SK-N-SH (cell line): ENCODE results near the gene PARD3. TPM values are rescaled to one million over a fixed set of nuclear protein-coding genes. Genes with fewer than 3 reads are reported as not detected.

Source experiments
- CTCF ChIA-PET: fragments of 300-600, 350-600 bp; formaldehyde crosslinking; extraction: SDS; loops from one replicate; lab custom pipeline; 2021; lab: Yijun Ruan, JAX
- POLR2A ChIA-PET: fragments of 350-600 bp; sonication (Branson Sonifier 250); formaldehyde crosslinking; extraction: SDS; loops from one replicate; lab custom pipeline; 2020; ENCODE audit warnings: antibody characterized with exemption, inconsistent platforms; lab: Yijun Ruan, JAX
- DNase-seq: peaks from one replicate; pipeline ENCODE4 v3.0.0; 2012
- H2AFZ ChIP-seq: fragments of 200-600 bp; sonication (generic); 2 replicates; pipeline ENCODE4 v1.8.1; 2016; ENCODE audit warnings: antibody characterized with exemption, mild to moderate bottlenecking, low read depth
- H3F3A ChIP-seq: fragments of 200-600 bp; sonication (generic); replicated peaks from 2 replicates; pipeline ENCODE3; 2016; ENCODE audit warnings: antibody characterized with exemption, mild to moderate bottlenecking; ENCODE audit not compliant: insufficient read depth
- H3K27ac ChIP-seq, 2 experiments: fragments of 200-500 bp in 1 of 2; fragments of 200-600 bp in 1 of 2; sonication (Bioruptor generic) in 1 of 2; sonication (generic), shearing (Covaris generic) in 1 of 2; 2 replicates each; pipeline versions ENCODE4 v1.5.1 to v1.6.1; 2014 to 2016; ENCODE audit warnings: low read depth in 2 of 2, inconsistent platforms in 1 of 2, low read length in 1 of 2, mild to moderate bottlenecking in 1 of 2, mixed read lengths in 1 of 2
- H3K27me3 ChIP-seq: fragments of 200-600 bp; sonication (generic), shearing (Covaris generic); 2 replicates; pipeline ENCODE4 v1.6.1; 2016; ENCODE audit warnings: mixed run types; ENCODE audit not compliant: insufficient read depth
- H3K36me3 ChIP-seq, 2 experiments: fragments of 200-500 bp in 1 of 2; fragments of 200-600 bp in 1 of 2; sonication (Bioruptor generic) in 1 of 2; sonication (generic) in 1 of 2; replicated peaks in 1 of 2; 2 replicates each; pipeline versions ENCODE3 to v1.5.1; 2014 to 2016; ENCODE audit warnings: low read length in 1 of 2, mild to moderate bottlenecking in 1 of 2; ENCODE audit not compliant: insufficient read depth in 2 of 2, control insufficient read depth in 1 of 2
- H3K4me1 ChIP-seq, 2 experiments: fragments of 200-500 bp in 1 of 2; fragments of 200-600 bp in 1 of 2; sonication (Bioruptor generic) in 1 of 2; sonication (generic), shearing (Covaris generic) in 1 of 2; 2 replicates each; pipeline versions ENCODE4 v1.5.1 to v1.6.1; 2014 to 2016; ENCODE audit warnings: low read depth in 1 of 2, low read length in 1 of 2, mixed run types in 1 of 2; ENCODE audit not compliant: insufficient read depth in 2 of 2, control insufficient read depth in 1 of 2
- H3K4me2 ChIP-seq: fragments of 200-600 bp; sonication (generic), shearing (Covaris generic); 2 replicates; pipeline ENCODE4 v1.6.1; 2017; ENCODE audit warnings: mixed run types
- H3K4me3 ChIP-seq, 2 experiments: fragments of 200-500 bp in 1 of 2; fragments of 200-600 bp in 1 of 2; sonication (Bioruptor generic) in 1 of 2; sonication (generic), shearing (Covaris generic) in 1 of 2; 2 replicates each; pipeline versions ENCODE4 v1.5.1 to v1.8.1; 2014 to 2016; ENCODE audit warnings: low read depth in 2 of 2, inconsistent platforms in 1 of 2, low read length in 1 of 2, mild to moderate bottlenecking in 1 of 2, mixed read lengths in 1 of 2, moderate library complexity in 1 of 2
- H3K79me2 ChIP-seq: fragments of 200-600 bp; sonication (generic); 2 replicates; pipeline ENCODE4 v1.8.1; 2017; ENCODE audit warnings: mild to moderate bottlenecking; ENCODE audit not compliant: insufficient read depth
- H3K9ac ChIP-seq: fragments of 200-600 bp; sonication (generic); 2 replicates; pipeline ENCODE4 v1.6.1; 2017; ENCODE audit warnings: mixed run types
- H3K9me2 ChIP-seq: fragments of 200-600 bp; sonication (generic); 2 replicates; pipeline ENCODE4 v1.6.1; 2017; ENCODE audit warnings: mixed run types
- H3K9me3 ChIP-seq: fragments of 200-600 bp; sonication (generic); 2 replicates; pipeline ENCODE4 v1.6.1; 2017; ENCODE audit warnings: mixed run types, mild to moderate bottlenecking, moderate library complexity
- H4K20me1 ChIP-seq: fragments of 200-600 bp; sonication (generic); 2 replicates; pipeline ENCODE4 v1.6.1; 2017; ENCODE audit warnings: mild to moderate bottlenecking, mixed run types; ENCODE audit not compliant: insufficient read depth
- ELF1 ChIP-seq: IDR thresholded peaks from 2 replicates; pipeline ENCODE4 v1.4.0; 2012
- EP300 ChIP-seq, 2 experiments: IDR thresholded peaks; 2 replicates each; pipeline versions ENCODE4 v1.4.0 to v1.6.1; 2012; ENCODE audit warnings: borderline replicate concordance in 1 of 2, low read depth in 1 of 2, low read length in 1 of 2
- FOXM1 ChIP-seq: IDR thresholded peaks from 2 replicates; pipeline ENCODE4 v1.4.0; 2012; ENCODE audit warnings: low read depth, mild to moderate bottlenecking
- JUND ChIP-seq: IDR thresholded peaks from 2 replicates; pipeline ENCODE4 v1.4.0; 2012
- NFIC ChIP-seq: IDR thresholded peaks from 2 replicates; pipeline ENCODE4 v1.4.0; 2012; ENCODE audit warnings: borderline replicate concordance
- NRF1 ChIP-seq: IDR thresholded peaks from 2 replicates; pipeline ENCODE4 v1.6.1; 2012; ENCODE audit warnings: low read depth, mild to moderate bottlenecking, low read length
- RCOR1 ChIP-seq: fragments of 150-350 bp; IDR thresholded peaks from 2 replicates; pipeline ENCODE4 v1.6.1; 2017; ENCODE audit warnings: antibody characterized with exemption, low read length
- RFX5 ChIP-seq: IDR thresholded peaks from 2 replicates; pipeline ENCODE4 v1.6.1; 2012; ENCODE audit warnings: mild to moderate bottlenecking, improper control_type of control experiment, low read length
- RXRA ChIP-seq: IDR thresholded peaks from 2 replicates; pipeline ENCODE4 v1.4.0; 2012; ENCODE audit warnings: low read depth, mild to moderate bottlenecking, borderline replicate concordance
- SIN3A ChIP-seq: IDR thresholded peaks from 2 replicates; pipeline ENCODE4 v1.6.1; 2012; ENCODE audit warnings: low read depth, mild to moderate bottlenecking, low read length, moderate library complexity, borderline replicate concordance
- TAF1 ChIP-seq: IDR thresholded peaks from 2 replicates; pipeline ENCODE4 v1.6.1; 2012; ENCODE audit warnings: low read depth, mild to moderate bottlenecking, low read length, moderate library complexity, borderline replicate concordance
- TCF12 ChIP-seq: IDR thresholded peaks from 2 replicates; pipeline ENCODE4 v1.4.0; 2012
- TEAD4 ChIP-seq: IDR thresholded peaks from 2 replicates; pipeline ENCODE4 v1.4.0; 2012; ENCODE audit warnings: mild to moderate bottlenecking, borderline replicate concordance; ENCODE audit not compliant: insufficient read depth
- WGBS: methylation state at CpG from one replicate; pipeline ENCODE4 v1.1.6; 2017; ENCODE audit warnings: low lambda C conversion rate; 5-methylcytosine and 5-hydroxymethylcytosine counted together
- polyA plus RNA-seq, 3 experiments: library from polyadenylated mRNA; depleted of rRNA; stranded (reverse); fragments of >200 nt; gene quantifications; 2 replicates each; pipeline ENCODE4 v1.2.3, GENCODE V29; 2012
- TF ChIP-seq, protein P1 (sequence below): fragments of 150-350 bp; IDR thresholded peaks from 2 replicates; pipeline ENCODE4 v1.6.1; 2017; ENCODE audit warnings: antibody characterized with exemption, low read length, low read depth, borderline replicate concordance
- TF ChIP-seq, protein P2 (sequence below): IDR thresholded peaks from 2 replicates; pipeline ENCODE4; 2012
- TF ChIP-seq, protein P3 (sequence below): fragments of 150-350 bp; IDR thresholded peaks from 2 replicates; pipeline ENCODE4 v1.6.1; 2016; ENCODE audit warnings: mild to moderate bottlenecking, low read depth, low read length
- TF ChIP-seq, protein P4 (sequence below): IDR thresholded peaks from 2 replicates; pipeline ENCODE4 v1.6.1; 2012; ENCODE audit warnings: mild to moderate bottlenecking, low read depth, low read length, moderate library complexity
- TF ChIP-seq, protein P5 (sequence below): IDR thresholded peaks from 2 replicates; pipeline ENCODE4 v1.4.0; 2012; ENCODE audit warnings: low read depth

Gene PARD3
- polyA plus RNA-seq, 1 of the 3 experiments (the other 2 are of a cell fraction) = 29.4 TPM

DNA sequence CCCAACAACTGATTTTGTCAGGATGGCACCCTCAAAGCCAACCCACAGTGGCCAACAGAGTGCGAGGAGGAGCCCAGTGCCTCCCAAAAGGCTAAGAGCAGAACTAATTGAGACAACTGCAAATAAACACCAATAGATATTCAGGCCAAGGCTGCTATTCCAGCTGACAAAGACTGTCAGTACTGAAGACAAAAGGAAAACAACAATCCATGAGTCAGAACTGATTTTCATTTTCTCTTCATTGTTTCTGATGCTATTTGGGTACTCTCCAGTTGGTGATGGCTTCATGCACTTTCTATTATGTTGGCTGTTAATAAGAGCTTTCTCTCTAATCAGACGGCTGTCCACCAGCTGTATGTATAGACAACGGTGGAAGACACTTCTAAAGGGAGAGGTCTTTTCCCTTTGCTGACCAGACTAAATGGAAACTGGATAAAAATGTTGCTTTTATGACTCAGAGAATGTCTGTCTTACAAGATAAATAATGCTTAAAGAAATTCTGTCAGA lies 515.9 kb downstream of the PARD3 start:
- Histone ChIP-seq H3K27me3 (no peaks in the 10 kb centered on the region), H2AFZ (no peak overlapping the region), H3K9me2 (no peaks in the 10 kb centered on the region), H3F3A (peaks cover 29% of the 10 kb centered on the region), H3K27ac (peak overlapping the region; percentile 25 to 89; a peak in 3 of 4 replicates), H3K9me3 (no peaks in the 10 kb centered on the region), H3K4me2 (peak overlapping the region; percentile 51), H3K36me3 (no peaks in the 10 kb centered on the region), H3K4me3 (0 out of 4 replicates have a peak overlapping the region, but pooled peaks of 1 of the 2 experiments have one; percentile 9), H3K9ac (no peak overlapping the region; the same call in 1 of the 2 replicates), H3K79me2 (no peaks in the 10 kb centered on the region), H3K4me1 (peaks cover 0 to 14% of the 10 kb centered on the region in 2 experiments; a peak in 2 of 4 replicates), H4K20me1 (no peaks in the 10 kb centered on the region)
- ChIA-PET CTCF (no interaction called here), POLR2A (no interaction called here)
- DNase-seq = no peak
- WGBS = 44% methylated on average over 3 of the region's 3 CpGs
- TF ChIP-seq JUND (peak; percentile 52), RCOR1 (no peak), EP300 (IDR thresholded peaks at IDR 0.05; ENCODE audit: borderline replicate concordance in 1 of 2, low read depth in 1 of 2, low read length in 1 of 2) (peak in 1 of 2 experiments; percentile 32; a peak in 1 of 4 replicates), TEAD4 (peak; percentile 37; the same call in 1 of the 2 replicates), TCF12 (peak; percentile 77), TAF1 (0 out of 2 replicates have a peak, but pooled peaks have one; percentile 3), SIN3A (no peak), RFX5 (no peak), FOXM1 (no peak), NRF1 (no peak), ELF1 (no peak), NFIC (peak; percentile 26), RXRA (0 out of 2 replicates have a peak, but pooled peaks have one; percentile 9)
- TF ChIP-seq, protein P1, sequence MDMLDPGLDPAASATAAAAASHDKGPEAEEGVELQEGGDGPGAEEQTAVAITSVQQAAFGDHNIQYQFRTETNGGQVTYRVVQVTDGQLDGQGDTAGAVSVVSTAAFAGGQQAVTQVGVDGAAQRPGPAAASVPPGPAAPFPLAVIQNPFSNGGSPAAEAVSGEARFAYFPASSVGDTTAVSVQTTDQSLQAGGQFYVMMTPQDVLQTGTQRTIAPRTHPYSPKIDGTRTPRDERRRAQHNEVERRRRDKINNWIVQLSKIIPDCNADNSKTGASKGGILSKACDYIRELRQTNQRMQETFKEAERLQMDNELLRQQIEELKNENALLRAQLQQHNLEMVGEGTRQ = no peak
- TF ChIP-seq, protein P2, sequence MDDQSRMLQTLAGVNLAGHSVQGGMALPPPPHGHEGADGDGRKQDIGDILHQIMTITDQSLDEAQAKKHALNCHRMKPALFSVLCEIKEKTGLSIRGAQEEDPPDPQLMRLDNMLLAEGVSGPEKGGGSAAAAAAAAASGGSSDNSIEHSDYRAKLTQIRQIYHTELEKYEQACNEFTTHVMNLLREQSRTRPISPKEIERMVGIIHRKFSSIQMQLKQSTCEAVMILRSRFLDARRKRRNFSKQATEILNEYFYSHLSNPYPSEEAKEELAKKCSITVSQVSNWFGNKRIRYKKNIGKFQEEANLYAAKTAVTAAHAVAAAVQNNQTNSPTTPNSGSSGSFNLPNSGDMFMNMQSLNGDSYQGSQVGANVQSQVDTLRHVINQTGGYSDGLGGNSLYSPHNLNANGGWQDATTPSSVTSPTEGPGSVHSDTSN = peak; percentile 63
- TF ChIP-seq, protein P3, sequence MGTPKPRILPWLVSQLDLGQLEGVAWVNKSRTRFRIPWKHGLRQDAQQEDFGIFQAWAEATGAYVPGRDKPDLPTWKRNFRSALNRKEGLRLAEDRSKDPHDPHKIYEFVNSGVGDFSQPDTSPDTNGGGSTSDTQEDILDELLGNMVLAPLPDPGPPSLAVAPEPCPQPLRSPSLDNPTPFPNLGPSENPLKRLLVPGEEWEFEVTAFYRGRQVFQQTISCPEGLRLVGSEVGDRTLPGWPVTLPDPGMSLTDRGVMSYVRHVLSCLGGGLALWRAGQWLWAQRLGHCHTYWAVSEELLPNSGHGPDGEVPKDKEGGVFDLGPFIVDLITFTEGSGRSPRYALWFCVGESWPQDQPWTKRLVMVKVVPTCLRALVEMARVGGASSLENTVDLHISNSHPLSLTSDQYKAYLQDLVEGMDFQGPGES = no peak
- TF ChIP-seq, protein P4, sequence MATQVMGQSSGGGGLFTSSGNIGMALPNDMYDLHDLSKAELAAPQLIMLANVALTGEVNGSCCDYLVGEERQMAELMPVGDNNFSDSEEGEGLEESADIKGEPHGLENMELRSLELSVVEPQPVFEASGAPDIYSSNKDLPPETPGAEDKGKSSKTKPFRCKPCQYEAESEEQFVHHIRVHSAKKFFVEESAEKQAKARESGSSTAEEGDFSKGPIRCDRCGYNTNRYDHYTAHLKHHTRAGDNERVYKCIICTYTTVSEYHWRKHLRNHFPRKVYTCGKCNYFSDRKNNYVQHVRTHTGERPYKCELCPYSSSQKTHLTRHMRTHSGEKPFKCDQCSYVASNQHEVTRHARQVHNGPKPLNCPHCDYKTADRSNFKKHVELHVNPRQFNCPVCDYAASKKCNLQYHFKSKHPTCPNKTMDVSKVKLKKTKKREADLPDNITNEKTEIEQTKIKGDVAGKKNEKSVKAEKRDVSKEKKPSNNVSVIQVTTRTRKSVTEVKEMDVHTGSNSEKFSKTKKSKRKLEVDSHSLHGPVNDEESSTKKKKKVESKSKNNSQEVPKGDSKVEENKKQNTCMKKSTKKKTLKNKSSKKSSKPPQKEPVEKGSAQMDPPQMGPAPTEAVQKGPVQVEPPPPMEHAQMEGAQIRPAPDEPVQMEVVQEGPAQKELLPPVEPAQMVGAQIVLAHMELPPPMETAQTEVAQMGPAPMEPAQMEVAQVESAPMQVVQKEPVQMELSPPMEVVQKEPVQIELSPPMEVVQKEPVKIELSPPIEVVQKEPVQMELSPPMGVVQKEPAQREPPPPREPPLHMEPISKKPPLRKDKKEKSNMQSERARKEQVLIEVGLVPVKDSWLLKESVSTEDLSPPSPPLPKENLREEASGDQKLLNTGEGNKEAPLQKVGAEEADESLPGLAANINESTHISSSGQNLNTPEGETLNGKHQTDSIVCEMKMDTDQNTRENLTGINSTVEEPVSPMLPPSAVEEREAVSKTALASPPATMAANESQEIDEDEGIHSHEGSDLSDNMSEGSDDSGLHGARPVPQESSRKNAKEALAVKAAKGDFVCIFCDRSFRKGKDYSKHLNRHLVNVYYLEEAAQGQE = no peak
- TF ChIP-seq, protein P5, sequence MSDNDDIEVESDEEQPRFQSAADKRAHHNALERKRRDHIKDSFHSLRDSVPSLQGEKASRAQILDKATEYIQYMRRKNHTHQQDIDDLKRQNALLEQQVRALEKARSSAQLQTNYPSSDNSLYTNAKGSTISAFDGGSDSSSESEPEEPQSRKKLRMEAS = peak; percentile 36; the same call in 1 of the 2 replicates
